ENCODE measurements around the gene NUDT3.
"Not testable (repeated sequence)": the region's sequence is repeated elsewhere in the genome, so short reads cannot be mapped to it uniquely, and the experiment has no call there.

The NUDT3 gene

GRCh38 chr6:34288581-34288980, 103.9 kb downstream of the NUDT3 start:
- no peak for DNase-seq (ENCODE audit: low read depth, low spot score)

GRCh38 chr6:34285448-34286164, 106.9 kb downstream of the NUDT3 start:
- DNase-seq (ENCODE audit: low read depth, low spot score), result no peak

- DNase-seq (ENCODE audit: low read depth, low spot score), result no peak
Measured at GRCh38 chr6:34284563-34285447, 107.7 kb downstream of the NUDT3 start.

- no peak for DNase-seq (ENCODE audit: low read depth, low spot score)
Measured at GRCh38 chr6:34281702-34282334, 110.7 kb downstream of the NUDT3 start.

- DNase-seq (ENCODE audit: low read depth, low spot score), result no peak
Measured at GRCh38 chr6:34280216-34280615, 112.3 kb downstream of the NUDT3 start.

GRCh38 chr6:34278833-34279232, 113.6 kb downstream of the NUDT3 start:
- DNase-seq (ENCODE audit: low read depth, low spot score), result no peak

GRCh38 chr6:34277763-34278112, 114.7 kb downstream of the NUDT3 start:
- no peak for DNase-seq (ENCODE audit: low read depth, low spot score)

- no peak for DNase-seq (ENCODE audit: low read depth, low spot score)
Measured at GRCh38 chr6:34276881-34277762, 115.3 kb downstream of the NUDT3 start.

GRCh38 chr6:34276191-34276590, 116.3 kb downstream of the NUDT3 start:
- no peak for DNase-seq (ENCODE audit: low read depth, low spot score)

- no peak for DNase-seq (ENCODE audit: low read depth, low spot score)
Measured at GRCh38 chr6:34275128-34275804, 117.2 kb downstream of the NUDT3 start.

- no peak for DNase-seq (ENCODE audit: low read depth, low spot score)
Measured at GRCh38 chr6:34274129-34274528, 118.3 kb downstream of the NUDT3 start.

- no peak for DNase-seq (ENCODE audit: low read depth, low spot score)
Measured at GRCh38 chr6:34273242-34273805, 119.1 kb downstream of the NUDT3 start.

GRCh38 chr6:34272013-34272926, 120.2 kb downstream of the NUDT3 start:
- DNase-seq (ENCODE audit: low read depth, low spot score), result no peak

- not testable (repeated sequence) for DNase-seq (ENCODE audit: low read depth, low spot score)
Measured at GRCh38 chr6:34269658-34270341, 122.7 kb downstream of the NUDT3 start.

- DNase-seq (ENCODE audit: low read depth, low spot score), result not testable (repeated sequence)
Measured at GRCh38 chr6:34269132-34269531, 123.3 kb downstream of the NUDT3 start.

GRCh38 chr6:34267746-34268145, 124.7 kb downstream of the NUDT3 start:
- DNase-seq (ENCODE audit: low read depth, low spot score), result no peak

- DNase-seq (ENCODE audit: low read depth, low spot score), result not testable (repeated sequence)
Measured at GRCh38 chr6:34263484-34263883, 129.0 kb downstream of the NUDT3 start.

- no peak for DNase-seq (ENCODE audit: low read depth, low spot score)
Measured at GRCh38 chr6:34260576-34261267, 131.7 kb downstream of the NUDT3 start.
